Astrocyte of the hippocampus (primary cell): ENCODE results near the gene MED29.

Experiments
- DNase-seq: peaks from one replicate; pipeline ENCODE4 v3.0.0; 2011; ENCODE audit warnings: low read depth, low spot score

Gene MED29

GRCh38 chr19:39390751-39391437 is at the start of gene MED29, which contains the start of gene PAF1:
Gene MED29 (plus strand): TSS chr19:39391378. CDS start chr19:39391423, 45 bp downstream.
Gene PAF1 (minus strand): TSS chr19:39391106. CDS start chr19:39390864, 242 bp downstream.
- peak; percentile 100 for DNase-seq

GRCh38 chr19:39341719-39342604 is 49.2 kb upstream of the MED29 start, which contains the start of gene SAMD4B:
Gene SAMD4B (plus strand): TSS chr19:39342421. CDS start chr19:39356894, 14,473 bp downstream.
- DNase-seq: peak; percentile 99

- DNase-seq: peak; percentile 45
These were observed 48.4 kb upstream of the MED29 start for GRCh38 chr19:39342647-39343305.

- DNase-seq: no peak
These were observed 45.2 kb upstream of the MED29 start for GRCh38 chr19:39345956-39346355.

- peak; percentile 64 for DNase-seq
These were observed 43.6 kb upstream of the MED29 start for GRCh38 chr19:39347332-39348164.

- DNase-seq: no peak
These were observed 41.9 kb upstream of the MED29 start for GRCh38 chr19:39349326-39349725.

GRCh38 chr19:39350156-39350555 is 41.0 kb upstream of the MED29 start:
- DNase-seq: no peak

- no peak for DNase-seq
These were observed 39.6 kb upstream of the MED29 start for GRCh38 chr19:39351537-39352064.

GRCh38 chr19:39352381-39353255 is 38.6 kb upstream of the MED29 start:
- no peak for DNase-seq

GRCh38 chr19:39355253-39355652 is 35.9 kb upstream of the MED29 start:
- DNase-seq: no peak

GRCh38 chr19:39356073-39356472 is 35.1 kb upstream of the MED29 start:
- DNase-seq: no peak

GRCh38 chr19:39356647-39357046 is 34.5 kb upstream of the MED29 start:
- no peak for DNase-seq

- no peak for DNase-seq
These were observed 32.2 kb upstream of the MED29 start for GRCh38 chr19:39359026-39359425.

GRCh38 chr19:39360599-39360998 is 30.6 kb upstream of the MED29 start:
- no peak for DNase-seq

- peak; percentile 44 for DNase-seq
These were observed 28.2 kb upstream of the MED29 start for GRCh38 chr19:39362682-39363657.

- DNase-seq: no peak
These were observed 27.2 kb upstream of the MED29 start for GRCh38 chr19:39363901-39364457.

GRCh38 chr19:39365531-39365930 is 25.6 kb upstream of the MED29 start:
- no peak for DNase-seq

- no peak for DNase-seq
These were observed 22.0 kb upstream of the MED29 start for GRCh38 chr19:39369200-39369599.
